Measurements from ENCODE around the gene UTS2.

- TF ChIP-seq CTCF (conservative IDR thresholded peaks at IDR 0.05 in 1 of 2, IDR thresholded peaks at IDR 0.05 in 1 of 2; ENCODE audit: extremely low read depth in 1 of 2, insufficient read depth in 1 of 2, low read depth in 1 of 2, low read length in 2 of 2) (no peak), EZH2 (IDR thresholded peaks at IDR 0.05; ENCODE audit: borderline replicate concordance, low read length) (no peak)
Observed at GRCh38 chr1:7884757-7885156, 31.9 kb upstream of the UTS2 start.

Measured in mammary epithelial cell (primary cell).